HS-5 (cell line): ENCODE data around the gene BIRC3.

Experiments used
- DNase-seq: peaks from one replicate; pipeline ENCODE4 v3.0.0-alpha.2; 2012; ENCODE audit warnings: low read depth

BIRC3 gene

DNA sequence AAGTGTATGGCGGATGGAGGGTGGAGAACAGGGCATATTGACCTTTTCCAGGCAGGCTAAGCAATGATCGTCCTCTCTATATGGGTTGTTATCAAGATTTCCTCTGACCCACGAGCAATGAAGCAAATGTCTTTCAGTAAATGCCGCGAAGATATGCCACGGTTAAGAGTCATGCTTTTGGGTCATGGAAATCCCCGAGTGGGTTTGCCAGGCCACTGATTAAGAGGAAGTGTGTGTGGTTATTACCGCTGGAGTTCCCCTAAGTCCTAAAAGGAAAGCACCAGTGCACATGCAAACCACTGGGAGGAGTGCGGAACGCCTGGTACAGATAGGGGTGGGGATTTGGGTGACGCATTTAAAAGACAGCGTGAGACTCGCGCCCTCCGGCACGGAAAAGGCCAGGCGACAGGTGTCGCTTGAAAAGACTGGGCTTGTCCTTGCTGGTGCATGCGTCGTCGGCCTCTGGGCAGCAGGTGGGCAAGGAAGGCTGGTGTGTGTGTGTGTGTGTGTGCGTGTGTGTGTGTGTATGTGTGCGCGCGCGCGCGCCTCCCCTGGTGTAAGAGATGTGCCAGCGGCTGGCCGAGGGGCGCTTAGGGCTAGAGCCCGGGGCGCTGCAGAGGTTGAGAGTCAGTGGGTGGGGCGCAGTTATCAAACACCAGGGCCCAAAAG lies at the start of gene BIRC3:
BIRC3 (plus strand) TSS at position 386 of the 669 bp plus-strand sequence. CDS start 7,026 bp downstream, outside the sequence.
- peak; percentile 98 for DNase-seq

DNA sequence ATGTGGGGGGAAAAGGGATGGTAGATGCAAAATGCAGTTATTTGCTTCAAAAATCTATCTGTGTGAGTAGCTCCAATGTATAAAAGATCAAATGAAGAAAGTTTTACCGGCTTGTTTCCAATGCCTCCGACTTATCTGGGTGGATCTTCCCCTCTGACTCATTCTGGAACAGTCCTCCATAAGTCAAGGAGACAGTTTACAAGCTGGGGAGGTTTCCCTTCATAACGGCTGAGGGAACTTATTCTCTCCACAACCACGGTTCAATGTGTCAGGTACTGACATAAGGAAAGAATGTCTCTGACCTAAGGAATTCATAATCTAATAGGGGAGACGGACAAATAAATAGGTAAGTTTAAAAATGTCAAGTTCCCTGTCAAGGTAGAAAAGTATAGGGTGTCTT lies 49.7 kb upstream of the BIRC3 start:
- peak; percentile 78 for DNase-seq

DNA sequence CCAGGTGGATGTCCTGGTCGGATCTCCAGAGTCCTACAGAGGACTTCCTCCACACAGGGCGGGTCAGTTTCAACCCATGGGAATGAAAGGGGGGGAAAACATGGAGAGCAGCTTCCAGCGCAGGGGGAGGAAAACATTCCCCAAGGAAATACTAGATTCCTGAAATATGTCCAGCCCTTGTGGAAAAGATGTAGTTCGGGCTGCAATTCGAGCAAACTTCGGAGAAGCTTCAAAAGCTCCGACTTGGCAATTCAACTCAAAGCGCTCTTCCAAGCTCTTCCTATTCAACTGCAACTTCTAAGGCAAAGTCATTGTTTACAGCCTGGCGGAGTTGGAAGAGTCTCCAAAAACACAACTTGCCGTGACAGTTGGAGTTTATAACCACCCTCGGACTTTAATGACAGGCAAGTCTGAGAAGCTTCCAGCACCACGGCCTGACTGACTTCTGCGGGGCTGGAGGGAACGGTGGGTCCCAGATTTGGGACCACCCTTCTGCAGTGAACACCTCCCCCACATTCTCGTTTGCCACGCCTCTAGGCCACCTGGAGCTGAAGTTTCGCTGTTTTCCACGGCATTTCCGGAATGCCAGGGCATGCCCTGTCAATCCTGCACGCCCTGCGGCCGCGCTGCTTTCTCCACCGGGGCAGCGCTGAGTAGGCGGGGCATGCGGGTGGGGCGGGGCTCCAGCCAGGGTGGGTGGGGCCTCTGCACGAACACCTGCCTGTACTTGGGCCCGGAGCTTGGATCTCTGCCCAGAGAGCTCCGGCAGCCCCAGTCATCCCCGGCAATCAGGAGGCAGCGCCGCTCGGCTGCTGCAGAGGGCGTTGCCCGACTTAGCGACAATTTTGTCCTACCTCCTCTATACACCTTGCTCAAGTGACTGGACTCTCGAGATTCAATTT lies 49.0 kb upstream of the BIRC3 start:
- peak; percentile 73 for DNase-seq

DNA sequence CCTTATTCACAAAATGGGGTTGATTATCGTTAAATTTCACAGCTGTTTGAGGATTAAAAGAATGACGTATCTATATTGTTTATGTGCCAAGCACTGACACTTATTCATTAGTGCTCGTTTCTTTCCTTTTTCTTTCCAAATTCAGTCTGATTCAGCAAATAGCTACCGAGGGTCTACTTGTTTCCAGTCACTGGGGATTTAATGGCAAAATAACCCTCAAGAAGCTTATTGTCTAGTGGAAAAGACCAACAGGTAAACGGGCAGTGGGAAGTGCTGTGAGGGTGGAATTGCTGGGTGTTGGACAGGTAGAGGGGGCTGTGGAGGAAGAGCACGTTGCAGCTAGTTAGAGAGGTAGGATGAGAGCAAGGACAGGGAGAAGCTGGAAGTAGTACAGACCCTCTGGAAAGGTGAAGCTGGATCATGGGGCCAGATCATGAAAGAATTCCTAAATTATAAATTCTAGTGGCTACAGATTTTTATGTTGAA lies 48.3 kb upstream of the BIRC3 start:
- DNase-seq = no peak

DNA sequence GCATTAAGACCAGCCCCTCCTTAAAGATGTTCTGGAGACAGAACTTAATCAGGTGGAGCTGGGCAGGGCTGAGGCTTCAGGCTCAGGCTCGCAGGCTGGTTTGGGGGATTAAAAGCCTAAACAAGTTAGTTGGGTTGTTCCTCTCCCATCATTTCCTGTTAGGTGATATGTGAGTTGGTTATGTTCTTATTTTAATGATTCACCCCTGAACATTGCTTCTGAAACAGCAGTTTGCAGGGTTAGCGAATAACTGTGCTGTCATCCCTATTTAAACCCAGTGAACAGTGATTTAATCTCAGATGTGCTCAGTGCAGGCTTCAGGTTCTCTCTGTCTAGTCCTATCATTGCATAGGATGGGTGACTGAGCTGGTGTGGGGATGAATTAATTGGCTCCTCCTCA lies 47.4 kb upstream of the BIRC3 start:
- DNase-seq = peak; percentile 79

DNA sequence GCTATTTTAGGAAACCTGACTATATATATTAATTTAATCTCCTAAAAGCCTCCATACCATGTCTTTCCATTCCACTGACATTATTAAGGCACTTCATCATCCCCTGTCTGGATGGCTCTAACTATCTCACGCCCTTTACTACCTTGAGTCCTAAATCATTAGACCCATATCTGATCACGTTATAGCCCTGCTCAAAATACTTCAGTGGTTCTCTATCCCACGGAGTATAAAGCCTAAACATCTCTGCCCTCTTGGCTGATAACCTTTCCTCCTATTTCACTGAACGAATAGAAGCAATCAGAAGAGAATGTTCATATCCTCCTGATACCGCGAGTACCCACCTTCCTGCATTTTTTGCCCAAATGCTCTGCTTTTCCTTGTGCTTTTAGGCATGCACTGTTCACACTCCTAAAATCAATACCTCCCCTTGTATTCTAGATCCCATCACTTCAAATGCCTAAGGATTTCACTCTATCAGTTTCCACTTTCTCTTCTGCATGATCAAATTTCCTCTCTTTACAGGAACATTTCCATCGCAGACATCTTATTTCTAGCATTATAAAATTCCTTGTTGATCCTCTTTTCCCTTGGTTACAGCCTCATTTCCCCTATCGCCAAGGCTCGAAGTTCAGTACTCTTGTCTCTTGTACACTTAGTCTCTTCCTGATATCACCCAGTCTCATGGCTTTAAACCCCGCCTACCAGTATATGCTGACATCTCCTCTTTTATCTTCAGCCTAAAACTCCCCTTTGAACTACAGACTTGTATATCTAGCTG lies 45.0 kb upstream of the BIRC3 start:
- no peak for DNase-seq

DNA sequence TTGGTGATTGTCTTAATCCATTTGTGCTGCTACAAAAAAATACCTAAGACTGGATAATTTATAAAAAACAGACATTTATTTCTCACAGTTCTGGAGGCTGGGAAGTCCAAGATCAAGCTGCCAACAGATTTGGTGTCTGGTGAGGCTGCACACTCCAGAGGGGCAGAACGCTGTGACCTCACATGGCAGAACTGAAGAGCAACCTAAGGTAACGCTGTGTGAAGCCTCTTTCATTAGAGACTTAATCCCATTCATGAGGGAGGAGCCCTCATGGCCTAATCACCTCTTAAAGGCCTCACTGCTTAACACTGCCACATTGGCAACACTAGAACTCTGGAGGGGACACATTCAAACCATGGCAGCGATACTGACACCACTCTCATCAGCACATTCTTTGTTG lies 42.7 kb upstream of the BIRC3 start:
- no peak for DNase-seq

DNA sequence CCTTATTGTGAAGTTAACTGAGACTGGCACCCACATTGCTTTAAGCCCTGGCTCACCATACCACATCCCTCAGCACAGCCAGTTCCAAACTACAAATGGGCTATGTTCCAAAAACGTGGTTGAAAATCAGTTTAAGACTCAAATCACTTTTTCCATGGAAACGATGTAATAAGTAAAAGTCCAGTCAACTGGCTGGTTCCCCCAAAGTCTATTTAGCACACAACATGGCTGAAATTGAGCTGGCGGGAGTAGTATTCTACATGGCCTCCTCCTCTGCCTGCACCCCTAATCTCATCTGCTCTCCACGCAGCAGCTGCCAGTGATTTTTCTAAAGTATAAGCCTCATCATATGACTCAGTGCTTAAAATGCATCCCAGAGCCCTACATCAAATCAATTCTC lies 40.9 kb upstream of the BIRC3 start:
- DNase-seq = no peak

DNA sequence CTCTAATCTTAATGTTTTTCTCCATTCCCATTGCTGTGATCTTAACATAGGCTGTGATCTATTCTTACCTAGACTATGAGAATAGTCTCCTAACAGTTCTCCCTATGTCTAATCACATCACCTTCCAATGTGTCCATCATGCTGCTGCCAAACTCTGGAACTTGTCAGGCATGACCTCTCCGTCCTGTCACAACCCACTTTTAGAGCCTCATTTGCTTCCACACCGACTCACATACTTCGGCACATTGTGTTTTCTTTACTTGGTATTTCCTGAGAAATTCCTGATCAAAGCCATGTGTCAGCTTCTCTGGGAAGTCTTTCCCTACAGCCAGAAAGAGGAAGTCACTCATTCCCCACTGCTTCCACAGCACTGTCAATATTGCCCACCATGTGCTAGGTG lies 40.5 kb upstream of the BIRC3 start:
- peak; percentile 48 for DNase-seq

DNA sequence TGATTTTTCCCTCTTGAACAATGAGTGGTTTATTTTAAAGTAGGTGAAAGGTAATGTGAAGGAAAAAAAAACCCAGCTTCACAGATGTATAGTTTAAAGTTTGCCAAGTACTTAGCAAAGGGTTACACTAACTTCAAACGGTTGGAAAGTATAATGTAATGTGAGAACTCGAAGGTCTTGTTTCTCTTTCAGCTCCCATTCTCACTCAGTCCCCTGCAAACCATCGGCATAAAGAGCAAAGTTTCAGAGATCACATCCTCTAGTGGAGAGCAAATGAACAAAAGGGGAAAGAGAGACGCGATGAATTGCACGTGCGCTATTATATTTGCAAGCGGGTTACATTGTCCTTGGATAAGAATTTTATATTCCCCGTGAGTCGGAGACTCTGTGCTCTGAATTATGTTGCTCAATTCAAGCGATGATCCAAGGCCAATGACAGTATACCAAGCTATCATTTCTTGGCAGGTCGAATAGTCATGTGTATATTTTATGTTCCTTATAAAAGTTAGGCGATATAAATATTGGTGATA lies 37.6 kb upstream of the BIRC3 start:
- no peak for DNase-seq

DNA sequence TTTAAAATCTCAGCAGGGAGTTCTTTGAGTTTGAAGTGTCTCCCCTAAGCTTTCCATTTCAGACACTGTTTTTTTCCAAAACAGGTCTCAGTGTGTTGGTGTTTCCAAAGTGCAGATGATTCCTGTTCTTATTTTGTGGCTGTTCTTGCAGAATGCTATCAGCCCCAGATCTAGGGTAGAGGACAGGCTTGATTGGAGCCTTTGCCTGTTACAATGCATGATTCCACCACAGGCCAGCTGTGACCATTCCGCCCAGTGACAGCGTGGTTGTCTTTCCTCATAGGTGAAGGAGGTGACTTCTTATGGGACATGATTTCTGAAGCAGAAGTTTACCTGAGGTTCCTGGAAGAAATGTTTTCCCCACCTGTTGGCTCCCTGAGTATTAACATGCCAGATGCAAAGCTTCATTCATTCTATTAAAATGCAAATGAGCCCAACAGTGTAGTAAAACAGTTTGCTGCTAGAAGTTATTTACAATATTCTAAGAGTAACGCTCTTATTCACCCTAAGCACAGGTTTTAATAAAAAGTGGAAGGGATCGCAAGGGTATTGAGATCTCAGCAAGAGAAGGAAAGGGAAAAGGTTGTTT lies 36.9 kb upstream of the BIRC3 start:
- DNase-seq = no peak

DNA sequence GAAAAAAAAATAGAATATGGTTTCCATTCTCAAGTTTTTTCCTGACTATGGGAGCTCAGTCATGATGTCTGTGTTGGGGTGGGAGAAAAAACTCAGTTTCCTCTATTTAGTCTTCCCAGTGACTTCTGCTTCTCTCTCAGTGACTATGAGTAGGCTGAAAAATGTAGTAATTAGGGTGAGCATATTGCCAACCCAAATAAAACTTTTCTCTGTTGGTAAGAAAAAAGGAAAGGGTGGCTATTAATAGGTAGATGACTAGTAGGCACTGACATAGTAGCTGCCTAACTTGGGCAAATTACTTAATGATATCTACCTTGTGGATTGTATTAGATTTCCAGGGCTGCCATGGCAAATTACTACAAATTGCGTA lies 34.2 kb upstream of the BIRC3 start:
- no peak for DNase-seq

DNA sequence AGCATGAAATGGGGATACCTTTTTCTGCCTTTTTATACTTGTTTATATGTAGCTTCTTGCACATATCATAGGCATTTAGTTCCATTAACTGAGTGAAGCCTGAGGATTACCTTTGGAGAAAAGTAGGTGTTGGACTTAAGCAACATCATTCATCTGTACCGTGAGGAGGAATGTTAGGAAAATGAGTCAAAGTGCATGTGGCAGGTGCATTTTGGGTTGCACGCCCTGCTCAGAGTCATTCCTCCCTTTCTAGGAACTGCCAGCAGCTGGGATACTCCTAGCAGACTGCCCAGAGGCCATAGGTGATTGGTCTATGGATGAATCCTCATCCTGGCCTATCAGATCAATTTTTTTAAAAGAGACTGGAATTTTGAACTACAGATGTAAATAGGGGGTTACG lies 33.3 kb upstream of the BIRC3 start:
- no peak for DNase-seq

DNA sequence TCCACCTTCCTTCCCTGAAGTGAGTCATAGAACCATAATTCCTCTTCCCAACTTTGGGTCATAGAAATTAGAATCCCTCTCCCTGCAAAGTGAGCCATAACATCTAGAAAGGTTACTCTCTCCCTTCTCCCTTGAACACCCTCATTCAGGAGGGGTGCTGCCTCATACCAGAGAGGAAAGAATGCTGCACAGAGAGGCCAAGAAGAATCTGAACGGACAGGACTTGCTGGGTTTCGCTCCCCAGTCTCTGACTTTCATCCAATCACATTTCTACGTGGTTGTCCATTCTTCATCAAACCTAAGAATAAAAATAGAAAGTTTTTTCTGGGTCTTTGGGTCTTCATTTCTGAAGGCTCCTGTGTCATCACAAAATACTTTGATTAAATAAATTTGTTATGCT lies 31.0 kb upstream of the BIRC3 start:
- DNase-seq = no peak

DNA sequence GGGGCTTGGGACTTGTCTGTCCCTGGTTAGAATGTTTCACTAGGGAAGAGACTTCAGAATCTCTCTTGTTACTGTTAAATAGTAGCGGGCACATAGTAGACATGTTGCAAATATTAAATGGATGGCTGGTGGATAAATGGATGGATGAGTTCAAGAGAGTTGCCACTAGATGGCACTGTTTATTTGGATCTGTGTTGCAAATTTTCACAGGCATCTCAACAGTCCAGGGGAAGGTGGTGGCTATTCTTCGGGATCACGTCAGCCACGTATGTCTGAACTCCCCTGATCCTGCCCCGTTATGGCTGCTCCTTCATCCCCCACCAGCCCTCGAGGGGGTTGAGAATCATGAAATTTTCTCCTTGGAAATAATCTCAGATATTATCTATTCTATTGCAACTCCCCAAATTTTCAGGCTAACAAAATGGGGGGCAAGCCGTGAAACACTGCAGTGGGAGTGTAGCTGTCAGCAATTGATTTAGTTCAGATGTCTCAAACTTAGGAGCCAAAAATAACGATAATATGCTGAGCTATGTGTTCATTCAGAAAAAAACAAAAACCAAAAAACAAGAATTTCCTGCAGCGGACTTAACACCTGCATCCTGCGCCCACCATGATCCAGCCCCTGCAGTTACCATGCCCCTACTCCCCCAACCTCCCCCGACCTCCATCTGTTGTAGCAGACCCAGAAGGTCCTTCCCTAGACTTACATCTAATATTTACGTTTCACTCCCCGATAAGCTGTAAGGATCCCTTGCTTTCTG lies 29.1 kb upstream of the BIRC3 start:
- DNase-seq = peak; percentile 92

DNA sequence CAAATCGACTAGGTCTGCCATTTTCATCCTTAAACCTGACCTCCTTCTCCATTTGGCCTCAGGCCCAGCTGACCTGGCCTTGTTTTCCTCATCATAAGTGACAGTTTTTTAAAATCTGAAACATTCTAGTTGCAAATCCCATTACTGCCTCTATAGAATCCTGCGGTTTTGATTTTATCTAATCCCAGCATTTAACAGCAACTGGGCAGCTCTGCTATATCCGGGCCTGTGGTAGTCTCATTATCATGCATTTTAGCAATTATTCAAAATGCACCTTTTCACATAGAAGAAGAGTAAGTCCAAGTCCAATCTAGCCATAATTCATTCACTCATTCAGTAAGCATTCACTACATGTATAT lies 28.6 kb upstream of the BIRC3 start:
- no peak for DNase-seq

DNA sequence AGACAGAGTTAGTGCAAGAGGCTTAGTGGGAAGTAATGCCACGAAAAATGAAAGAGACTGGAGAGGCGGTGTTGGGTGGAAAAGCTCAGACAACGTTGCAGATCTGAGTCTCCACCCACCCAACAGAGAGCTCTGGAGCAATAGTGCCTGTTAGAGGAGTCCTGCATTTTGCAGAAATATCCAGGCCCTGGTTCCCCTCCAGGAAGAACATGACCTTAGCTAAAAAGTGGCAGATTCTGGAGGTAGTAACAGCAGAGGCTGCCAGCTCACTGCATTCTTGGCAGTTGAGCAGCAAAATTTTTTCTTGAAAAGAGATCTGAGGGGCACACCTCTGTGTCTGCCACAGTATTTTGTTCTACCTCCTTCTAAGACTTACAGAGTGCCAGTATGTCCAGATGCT lies 27.7 kb upstream of the BIRC3 start:
- no peak for DNase-seq

DNA sequence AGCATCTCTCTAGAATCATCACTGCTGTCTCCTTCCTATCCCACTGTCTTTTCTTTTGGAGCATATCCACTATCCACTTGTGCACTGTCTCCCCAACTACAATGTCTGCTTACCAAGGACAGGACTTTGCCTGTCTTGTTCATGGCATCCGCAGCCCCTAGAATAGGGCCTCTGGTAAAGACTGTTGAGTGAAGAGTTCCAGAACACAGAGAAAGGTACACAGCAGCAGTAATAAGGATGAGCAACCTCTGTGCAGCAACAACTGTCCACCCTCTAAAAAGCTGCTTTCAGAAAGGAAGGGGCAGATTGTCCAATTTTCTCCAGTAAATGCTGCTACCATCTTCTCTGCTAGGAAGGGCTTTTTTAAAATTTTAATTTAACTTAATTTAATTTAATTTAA lies 25.5 kb upstream of the BIRC3 start:
- no peak for DNase-seq

DNA sequence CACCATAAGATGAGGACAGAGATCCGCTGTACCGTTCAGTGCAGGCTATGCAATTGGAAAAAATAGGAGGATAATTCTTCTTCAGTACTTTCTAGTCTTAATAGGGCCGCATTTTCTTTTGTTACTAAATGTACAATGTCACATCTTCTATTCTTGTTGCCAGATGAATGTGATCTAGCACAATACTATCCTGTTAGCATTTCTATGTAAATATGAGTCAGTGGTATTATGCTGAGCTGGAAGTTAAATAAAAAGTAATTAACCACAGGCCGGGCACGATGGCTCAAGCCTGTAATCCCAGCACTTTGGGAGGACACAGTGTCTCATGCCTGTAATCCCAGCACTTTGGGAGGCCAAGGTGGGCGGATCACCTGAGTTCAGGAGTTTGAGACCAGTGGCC lies 24.4 kb upstream of the BIRC3 start:
- DNase-seq = no peak

DNA sequence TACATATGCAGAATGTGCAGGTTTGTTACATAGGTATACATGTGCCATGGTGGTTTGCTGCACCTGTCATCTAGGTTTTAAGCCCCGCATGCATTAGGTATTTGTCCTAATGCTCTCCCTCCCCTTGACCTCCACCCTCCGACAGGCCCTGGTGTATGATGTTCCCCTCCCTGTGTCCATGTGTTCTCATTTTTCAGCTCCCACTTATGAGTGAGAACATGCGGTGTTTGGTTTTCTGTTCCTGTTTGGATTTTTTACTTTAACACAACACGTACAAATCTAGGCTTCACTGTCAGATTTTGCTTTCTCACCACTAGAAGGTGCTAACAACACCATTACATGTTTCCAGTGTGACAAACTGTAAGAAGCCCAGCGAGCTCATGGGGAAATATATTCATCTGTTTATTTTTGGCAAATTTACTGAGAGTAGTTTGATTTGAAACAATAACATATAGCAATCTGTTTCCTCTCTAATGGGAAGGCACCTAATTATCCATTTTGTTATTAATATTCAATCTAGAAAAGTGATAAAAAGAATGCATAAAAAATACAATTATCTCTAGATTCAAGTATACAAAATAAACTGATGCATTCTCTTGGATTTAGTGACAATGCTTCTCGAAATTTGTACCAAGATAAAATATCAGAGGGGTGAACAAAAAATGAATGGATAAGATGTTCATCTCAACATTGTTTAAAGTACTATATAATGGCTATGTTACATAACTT lies 23.2 kb upstream of the BIRC3 start:
- DNase-seq = no peak

DNA sequence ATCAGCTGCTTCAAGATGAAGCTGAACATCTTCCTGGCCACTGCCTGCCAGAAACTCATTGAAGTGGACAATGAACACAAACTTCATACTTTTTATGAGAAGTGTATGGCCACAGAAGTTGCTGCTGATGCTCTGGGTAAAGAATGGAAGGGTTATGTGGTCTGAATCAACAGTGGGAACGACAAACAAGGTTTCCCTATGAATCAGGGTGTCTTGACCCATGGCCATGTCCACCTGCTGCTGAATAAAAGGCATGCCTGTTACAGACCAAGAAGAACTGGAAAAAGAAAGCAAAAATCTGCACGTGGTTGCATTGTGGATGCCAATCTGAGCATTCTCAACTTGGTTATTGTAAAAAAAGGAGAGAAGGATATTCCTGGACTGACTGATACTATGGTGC lies 22.2 kb upstream of the BIRC3 start:
- no peak for DNase-seq
